Measurements from ENCODE around the gene HSD17B4. TPM values are rescaled to one million over a fixed set of nuclear protein-coding genes. Genes with fewer than 3 reads are reported as not detected.

The HSD17B4 gene
- total and polyA plus RNA-seq, 2 experiments from 2014 or later = 208 to 281 TPM

DNA sequence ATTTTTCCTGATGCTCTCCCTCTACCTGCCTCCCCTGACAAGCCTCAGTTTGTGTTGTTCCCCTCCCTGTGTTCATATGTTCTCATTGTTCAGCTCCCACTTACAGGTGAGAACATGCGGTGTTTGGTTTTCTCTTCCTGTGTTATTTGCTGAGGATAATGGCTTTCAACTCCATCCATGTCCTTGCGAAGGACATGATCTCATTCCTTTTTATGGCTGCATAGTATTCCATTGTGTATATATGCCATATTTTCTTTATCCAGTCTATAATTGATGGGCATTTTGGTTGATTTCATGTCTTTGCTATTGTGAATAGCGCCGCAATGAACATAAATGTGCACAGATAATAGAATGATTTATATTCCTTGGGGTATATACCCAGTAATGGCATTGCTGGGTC is 99.5 kb downstream of the HSD17B4 start:
- Histone ChIP-seq H3K4me1 (ENCODE audit: insufficient read depth) (no peaks in the 10 kb centered on the region), H3K9me2 (replicated peaks; ENCODE audit: insufficient read depth) (no peaks in the 10 kb centered on the region)
- 96% methylated on average over 4 of the region's 4 CpGs for WGBS (ENCODE audit: low lambda C conversion rate, missing lambda C conversion rate)

DNA sequence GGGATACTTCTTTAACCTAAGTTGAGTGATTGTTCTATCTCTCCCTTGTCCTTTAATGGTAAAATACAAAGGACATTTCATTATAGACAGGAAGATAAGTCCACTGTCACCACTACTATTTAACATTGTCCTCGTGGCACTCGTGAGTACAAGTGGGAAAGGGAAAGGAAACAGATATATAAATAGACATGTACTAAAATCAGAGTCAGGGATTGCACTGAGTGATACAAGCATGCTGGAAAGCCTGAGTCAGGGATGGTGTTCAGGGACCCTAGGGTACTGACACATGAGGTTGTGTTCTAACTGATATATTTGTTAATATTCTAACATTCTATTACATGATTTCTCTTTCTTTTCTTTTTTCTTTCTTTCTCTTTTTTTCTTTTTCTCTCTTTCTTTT is 102.3 kb downstream of the HSD17B4 start:
- Histone ChIP-seq H2AFZ (no peak overlapping the region), H3K9me3 (ENCODE audit: low read depth) (peaks cover 5% of the 10 kb centered on the region), H3K79me2 (no peaks in the 10 kb centered on the region), H3K27me3 (no peaks in the 10 kb centered on the region), H3K36me3 (replicated peaks; ENCODE audit: insufficient read depth, low read depth) (no peaks in the 10 kb centered on the region), H3K4me3 (no peak overlapping the region), H3K4me1 (ENCODE audit: insufficient read depth) (no peaks in the 10 kb centered on the region), H3K4me2 (no peak overlapping the region), H4K20me1 (ENCODE audit: insufficient read depth, poor library complexity, severe bottlenecking) (no peaks in the 10 kb centered on the region), H3K9me2 (replicated peaks; ENCODE audit: insufficient read depth) (no peaks in the 10 kb centered on the region), H3K27ac (no peak overlapping the region)
- TF ChIP-seq EZH2phosphoT487 (IDR thresholded peaks at IDR 0.05; ENCODE audit: low read depth, severe bottlenecking, unreplicated experiment) = no peak
- TF ChIP-seq EZH2 (IDR thresholded peaks at IDR 0.05; ENCODE audit: borderline replicate concordance) = no peak
- TF ChIP-seq, protein P1, sequence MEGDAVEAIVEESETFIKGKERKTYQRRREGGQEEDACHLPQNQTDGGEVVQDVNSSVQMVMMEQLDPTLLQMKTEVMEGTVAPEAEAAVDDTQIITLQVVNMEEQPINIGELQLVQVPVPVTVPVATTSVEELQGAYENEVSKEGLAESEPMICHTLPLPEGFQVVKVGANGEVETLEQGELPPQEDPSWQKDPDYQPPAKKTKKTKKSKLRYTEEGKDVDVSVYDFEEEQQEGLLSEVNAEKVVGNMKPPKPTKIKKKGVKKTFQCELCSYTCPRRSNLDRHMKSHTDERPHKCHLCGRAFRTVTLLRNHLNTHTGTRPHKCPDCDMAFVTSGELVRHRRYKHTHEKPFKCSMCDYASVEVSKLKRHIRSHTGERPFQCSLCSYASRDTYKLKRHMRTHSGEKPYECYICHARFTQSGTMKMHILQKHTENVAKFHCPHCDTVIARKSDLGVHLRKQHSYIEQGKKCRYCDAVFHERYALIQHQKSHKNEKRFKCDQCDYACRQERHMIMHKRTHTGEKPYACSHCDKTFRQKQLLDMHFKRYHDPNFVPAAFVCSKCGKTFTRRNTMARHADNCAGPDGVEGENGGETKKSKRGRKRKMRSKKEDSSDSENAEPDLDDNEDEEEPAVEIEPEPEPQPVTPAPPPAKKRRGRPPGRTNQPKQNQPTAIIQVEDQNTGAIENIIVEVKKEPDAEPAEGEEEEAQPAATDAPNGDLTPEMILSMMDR (IDR thresholded peaks at IDR 0.05; ENCODE audit: poor library complexity) = no peak
- DNase-seq (ENCODE audit: low spot score) = no peak
- WGBS (ENCODE audit: low lambda C conversion rate, missing lambda C conversion rate) = 85% methylated on average over 2 of the region's 2 CpGs

More for the DNA sequence above, 99.5 kb downstream of the HSD17B4 start:
- Histone ChIP-seq H3K79me2 (no peaks in the 10 kb centered on the region), H3K4me2 (no peak overlapping the region), H3K36me3 (replicated peaks; ENCODE audit: insufficient read depth, low read depth) (no peaks in the 10 kb centered on the region), H3K4me3 (no peak overlapping the region), H4K20me1 (ENCODE audit: insufficient read depth, poor library complexity, severe bottlenecking) (no peaks in the 10 kb centered on the region), H3K27me3 (no peaks in the 10 kb centered on the region), H2AFZ (no peak overlapping the region), H3K27ac (no peak overlapping the region), H3K9me3 (ENCODE audit: low read depth) (peaks cover 9% of the 10 kb centered on the region)
- TF ChIP-seq EZH2phosphoT487 (IDR thresholded peaks at IDR 0.05; ENCODE audit: low read depth, severe bottlenecking, unreplicated experiment) = no peak
- no peak for TF ChIP-seq EZH2 (IDR thresholded peaks at IDR 0.05; ENCODE audit: borderline replicate concordance)
- TF ChIP-seq, protein P1 (IDR thresholded peaks at IDR 0.05; ENCODE audit: poor library complexity) = no peak
- no peak for DNase-seq (ENCODE audit: low spot score)

DNA sequence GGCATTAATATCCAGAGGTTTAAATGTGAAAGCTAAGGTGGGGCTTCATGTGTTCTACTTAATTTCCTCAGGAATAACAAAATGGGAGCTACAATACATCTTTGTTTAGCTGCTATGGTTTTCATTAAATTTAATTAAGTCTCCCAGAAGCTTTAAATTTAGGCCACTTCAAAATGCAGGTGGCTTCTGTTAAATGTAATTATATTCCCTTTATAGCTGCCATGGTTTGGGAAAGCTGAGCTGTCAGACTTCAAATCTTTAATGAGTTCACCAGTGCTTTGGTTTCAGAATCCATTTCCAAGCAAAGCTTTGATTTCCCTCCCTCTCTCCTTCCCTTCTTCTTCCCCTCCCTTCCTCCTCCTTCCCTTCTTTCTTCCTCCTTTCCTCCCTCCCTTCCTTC is 118.6 kb downstream of the HSD17B4 start:
- H3K9me3 ChIP-seq (ENCODE audit: low read depth) = no peaks in the 10 kb centered on the region
- TF ChIP-seq EZH2phosphoT487 (IDR thresholded peaks at IDR 0.05; ENCODE audit: low read depth, severe bottlenecking, unreplicated experiment) = no peak
- TF ChIP-seq, protein P1 (IDR thresholded peaks at IDR 0.05; ENCODE audit: poor library complexity) = no peak
- TF ChIP-seq EZH2 (IDR thresholded peaks at IDR 0.05; ENCODE audit: borderline replicate concordance) = no peak

DNA sequence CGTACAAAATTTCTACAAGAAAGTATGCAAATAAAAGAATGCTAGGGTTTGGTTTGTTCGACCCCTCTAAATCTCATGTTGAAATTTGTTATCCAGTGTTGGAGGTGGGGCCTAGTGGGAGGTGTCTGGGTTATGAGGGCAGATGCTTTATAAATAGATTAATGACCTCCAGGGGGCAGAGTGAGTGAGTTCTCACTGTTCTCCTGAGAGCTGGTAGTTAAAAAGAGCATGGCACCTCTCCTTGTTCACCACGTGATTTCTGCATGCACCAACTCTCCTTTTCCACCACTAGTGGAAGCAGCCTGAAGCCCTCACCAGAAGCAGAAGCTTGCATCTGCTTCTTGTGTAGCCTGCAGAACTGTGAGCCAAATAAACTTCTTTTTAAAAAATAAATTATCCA is 126.6 kb downstream of the HSD17B4 start:
- no peak overlapping the region for H3K4me2 ChIP-seq
- H3K4me3 ChIP-seq = no peak overlapping the region
- no peaks in the 10 kb centered on the region for H3K36me3 ChIP-seq (replicated peaks; ENCODE audit: insufficient read depth, low read depth)
- no peaks in the 10 kb centered on the region for H3K27me3 ChIP-seq
- no peak overlapping the region for H3K27ac ChIP-seq
- H3K9me3 ChIP-seq (ENCODE audit: low read depth) = no peaks in the 10 kb centered on the region
- H3K9me2 ChIP-seq (replicated peaks; ENCODE audit: insufficient read depth) = no peaks in the 10 kb centered on the region
- peak; percentile 19 for DNase-seq (ENCODE audit: low spot score)
- TF ChIP-seq, protein P1 (IDR thresholded peaks at IDR 0.05; ENCODE audit: poor library complexity) = peak; percentile 10
- no peak for TF ChIP-seq EZH2phosphoT487 (IDR thresholded peaks at IDR 0.05; ENCODE audit: low read depth, severe bottlenecking, unreplicated experiment)
- 80% methylated on average over 3 of the region's 3 CpGs for WGBS (ENCODE audit: low lambda C conversion rate, missing lambda C conversion rate)
- H2AFZ ChIP-seq = no peak overlapping the region
- H3K79me2 ChIP-seq = no peaks in the 10 kb centered on the region
- H3K4me1 ChIP-seq (ENCODE audit: insufficient read depth) = peaks cover 4% of the 10 kb centered on the region
- no peaks in the 10 kb centered on the region for H4K20me1 ChIP-seq (ENCODE audit: insufficient read depth, poor library complexity, severe bottlenecking)

More for the DNA sequence above, 118.6 kb downstream of the HSD17B4 start:
- Histone ChIP-seq H3K27ac (no peak overlapping the region), H3K4me3 (no peak overlapping the region), H3K4me1 (ENCODE audit: insufficient read depth) (no peaks in the 10 kb centered on the region), H3K4me2 (no peak overlapping the region), H3K36me3 (replicated peaks; ENCODE audit: insufficient read depth, low read depth) (no peaks in the 10 kb centered on the region), H3K9me2 (replicated peaks; ENCODE audit: insufficient read depth) (no peaks in the 10 kb centered on the region), H2AFZ (no peak overlapping the region), H3K27me3 (no peaks in the 10 kb centered on the region), H4K20me1 (ENCODE audit: insufficient read depth, poor library complexity, severe bottlenecking) (no peaks in the 10 kb centered on the region), H3K79me2 (no peaks in the 10 kb centered on the region)
- DNase-seq (ENCODE audit: low spot score) = no peak

Measured in hepatocyte (in vitro differentiated cells).